Hepatocyte (in vitro differentiated cells): ENCODE results near the gene DOHH. TPM values are rescaled to one million over a fixed set of nuclear protein-coding genes. Genes with fewer than 3 reads are reported as not detected.
A peak's percentile ranks its signal among the peaks of the same experiment; 100 is the strongest.

Experiments
- DNase-seq: peaks from one replicate; pipeline ENCODE4 v3.0.0-alpha.2; 2016; ENCODE audit warnings: low spot score
- H2AFZ ChIP-seq: fragments of 200-600 bp; sonication (generic); 2 replicates; pipeline ENCODE4 v1.6.0; 2016; ENCODE audit warnings: antibody characterized with exemption, mild to moderate bottlenecking
- H3K27ac ChIP-seq: fragments of 200-600 bp; sonication (generic); 2 replicates; pipeline ENCODE4 v1.5.1; 2016; ENCODE audit warnings: mild to moderate bottlenecking
- H3K27me3 ChIP-seq: fragments of 200-600 bp; sonication (generic); 2 replicates; pipeline ENCODE4 v1.6.1; 2016
- H3K36me3 ChIP-seq: fragments of 200-600 bp; sonication (generic); replicated peaks from 2 replicates; pipeline ENCODE4 v1.5.1; 2016; ENCODE audit warnings: low read depth; ENCODE audit not compliant: insufficient read depth
- H3K4me1 ChIP-seq: fragments of 200-600 bp; sonication (generic); 2 replicates; pipeline ENCODE4 v1.5.1; 2016; ENCODE audit warnings: mild to moderate bottlenecking, moderate library complexity; ENCODE audit not compliant: insufficient read depth
- H3K4me2 ChIP-seq: fragments of 200-600 bp; sonication (generic); 2 replicates; pipeline ENCODE4 v1.6.0; 2016
- H3K4me3 ChIP-seq: fragments of 200-600 bp; sonication (generic); 2 replicates; pipeline ENCODE4 v1.5.1; 2016; ENCODE audit warnings: mild to moderate bottlenecking
- H3K79me2 ChIP-seq: fragments of 200-600 bp; sonication (generic); 2 replicates; pipeline ENCODE4 v1.6.0; 2017; ENCODE audit warnings: mild to moderate bottlenecking
- H3K9me2 ChIP-seq: fragments of 200-600 bp; sonication (generic); replicated peaks from 2 replicates; pipeline ENCODE4 v1.6.0; 2017; ENCODE audit warnings: mild to moderate bottlenecking; ENCODE audit not compliant: insufficient read depth
- H3K9me3 ChIP-seq: fragments of 200-600 bp; sonication (generic); 2 replicates; pipeline ENCODE4 v1.5.1; 2016; ENCODE audit warnings: low read depth, mild to moderate bottlenecking
- H4K20me1 ChIP-seq: fragments of 200-600 bp; sonication (generic); 2 replicates; pipeline ENCODE4 v1.6.0; 2016; ENCODE audit warnings: mild to moderate bottlenecking; ENCODE audit not compliant: insufficient read depth, poor library complexity, severe bottlenecking
- EZH2 ChIP-seq: fragments of 200-600 bp; sonication (generic); IDR thresholded peaks from 2 replicates; pipeline ENCODE4 v1.6.1; 2016; ENCODE audit warnings: antibody characterized with exemption, mild to moderate bottlenecking, borderline replicate concordance
- EZH2phosphoT487 ChIP-seq: fragments of 200-600 bp; sonication (generic); IDR thresholded peaks from one replicate; pipeline ENCODE4 v1.6.1; 2018; ENCODE audit warnings: antibody characterized with exemption, mild to moderate bottlenecking, low read depth, moderate library complexity; ENCODE audit not compliant: unreplicated experiment, severe bottlenecking
- WGBS: methylation state at CpG from one replicate; pipeline ENCODE4 v1.1.6; 2016; ENCODE audit warnings: low lambda C conversion rate; ENCODE audit errors: missing lambda C conversion rate; 5-methylcytosine and 5-hydroxymethylcytosine counted together
- polyA plus RNA-seq: library from polyadenylated mRNA; unstranded; fragments of >200 nt; fragmentation: Nextera tagmentation; extraction: Ambion mirVana; gene quantifications from 2 replicates; pipeline ENCODE4 v1.2.1, GENCODE V29; 2016
- total RNA-seq: library from RNA; depleted of rRNA; stranded (reverse); fragments of >200 nt; gene quantifications from 2 replicates; pipeline ENCODE4 v1.2.3, GENCODE V29; 2014
- TF ChIP-seq, protein P1 (sequence below): fragments of 200-600 bp; sonication (generic); IDR thresholded peaks from 2 replicates; pipeline ENCODE4 v1.5.1; 2016; ENCODE audit warnings: antibody characterized with exemption, mild to moderate bottlenecking; ENCODE audit not compliant: poor library complexity

The DOHH gene, protein sequence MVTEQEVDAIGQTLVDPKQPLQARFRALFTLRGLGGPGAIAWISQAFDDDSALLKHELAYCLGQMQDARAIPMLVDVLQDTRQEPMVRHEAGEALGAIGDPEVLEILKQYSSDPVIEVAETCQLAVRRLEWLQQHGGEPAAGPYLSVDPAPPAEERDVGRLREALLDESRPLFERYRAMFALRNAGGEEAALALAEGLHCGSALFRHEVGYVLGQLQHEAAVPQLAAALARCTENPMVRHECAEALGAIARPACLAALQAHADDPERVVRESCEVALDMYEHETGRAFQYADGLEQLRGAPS
- total RNA-seq, result 10.9 and 14.9 TPM in 2 replicates
- polyA plus RNA-seq, result 17.6 and 28.2 TPM in 2 replicates

DNA sequence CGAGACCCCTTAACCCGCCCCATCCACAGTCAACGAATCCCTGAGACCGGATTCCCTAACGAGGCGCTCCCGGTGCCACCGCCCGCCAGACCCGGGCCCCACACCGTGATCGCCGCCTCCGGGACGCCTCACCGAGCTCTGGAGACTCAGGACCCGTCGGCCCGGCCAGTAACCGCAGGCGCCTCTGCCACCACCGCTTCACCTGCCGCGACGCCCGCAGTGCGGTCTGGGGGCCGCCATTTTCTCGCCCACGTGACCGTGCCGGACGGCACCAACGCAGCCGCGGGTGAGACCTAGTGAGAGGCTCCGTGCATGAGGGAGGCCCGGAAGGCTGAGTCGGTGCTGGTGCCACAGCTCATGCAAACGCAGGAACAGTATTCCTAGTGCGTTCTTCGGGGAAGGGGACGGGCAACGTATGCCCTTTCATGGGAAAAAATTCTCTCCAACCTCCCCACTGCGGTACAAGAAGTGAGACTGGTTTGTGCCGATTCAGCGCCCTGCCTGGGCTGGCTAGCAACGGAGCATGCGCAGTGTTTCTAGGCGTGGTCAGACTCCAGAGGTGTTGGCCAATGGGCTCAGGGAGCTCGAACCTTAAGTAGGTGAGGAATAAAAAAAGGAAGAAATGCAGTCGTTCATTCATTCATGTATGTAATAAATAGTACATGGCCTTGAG lies at the start of gene DOHH:
DOHH (minus strand) TSS at position 246 of the 673 bp plus-strand sequence. CDS start 3,860 bp downstream, outside the sequence.
- Histone ChIP-seq H3K4me2 (peak within 1 kb of the TSS; percentile 65), H3K27me3 (no peaks in the 10 kb centered on the region), H4K20me1 (no peaks in the 10 kb centered on the region), H3K27ac (peak within 1 kb of the TSS; percentile 91), H3K9me3 (no peaks in the 10 kb centered on the region), H3K79me2 (peaks cover 32% of the 10 kb centered on the region), H3K36me3 (no peaks in the 10 kb centered on the region), H3K4me1 (peaks cover 4% of the 10 kb centered on the region), H3K4me3 (peak within 1 kb of the TSS; percentile 32), H2AFZ (peak within 1 kb of the TSS; percentile 51), H3K9me2 (no peaks in the 10 kb centered on the region)
- under 1% methylated on average over 51 of the region's 52 CpGs for WGBS
- no peak for TF ChIP-seq EZH2
- no peak for TF ChIP-seq EZH2phosphoT487
- TF ChIP-seq, protein P1, sequence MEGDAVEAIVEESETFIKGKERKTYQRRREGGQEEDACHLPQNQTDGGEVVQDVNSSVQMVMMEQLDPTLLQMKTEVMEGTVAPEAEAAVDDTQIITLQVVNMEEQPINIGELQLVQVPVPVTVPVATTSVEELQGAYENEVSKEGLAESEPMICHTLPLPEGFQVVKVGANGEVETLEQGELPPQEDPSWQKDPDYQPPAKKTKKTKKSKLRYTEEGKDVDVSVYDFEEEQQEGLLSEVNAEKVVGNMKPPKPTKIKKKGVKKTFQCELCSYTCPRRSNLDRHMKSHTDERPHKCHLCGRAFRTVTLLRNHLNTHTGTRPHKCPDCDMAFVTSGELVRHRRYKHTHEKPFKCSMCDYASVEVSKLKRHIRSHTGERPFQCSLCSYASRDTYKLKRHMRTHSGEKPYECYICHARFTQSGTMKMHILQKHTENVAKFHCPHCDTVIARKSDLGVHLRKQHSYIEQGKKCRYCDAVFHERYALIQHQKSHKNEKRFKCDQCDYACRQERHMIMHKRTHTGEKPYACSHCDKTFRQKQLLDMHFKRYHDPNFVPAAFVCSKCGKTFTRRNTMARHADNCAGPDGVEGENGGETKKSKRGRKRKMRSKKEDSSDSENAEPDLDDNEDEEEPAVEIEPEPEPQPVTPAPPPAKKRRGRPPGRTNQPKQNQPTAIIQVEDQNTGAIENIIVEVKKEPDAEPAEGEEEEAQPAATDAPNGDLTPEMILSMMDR, result no peak
- peak; percentile 96 for DNase-seq

DNA sequence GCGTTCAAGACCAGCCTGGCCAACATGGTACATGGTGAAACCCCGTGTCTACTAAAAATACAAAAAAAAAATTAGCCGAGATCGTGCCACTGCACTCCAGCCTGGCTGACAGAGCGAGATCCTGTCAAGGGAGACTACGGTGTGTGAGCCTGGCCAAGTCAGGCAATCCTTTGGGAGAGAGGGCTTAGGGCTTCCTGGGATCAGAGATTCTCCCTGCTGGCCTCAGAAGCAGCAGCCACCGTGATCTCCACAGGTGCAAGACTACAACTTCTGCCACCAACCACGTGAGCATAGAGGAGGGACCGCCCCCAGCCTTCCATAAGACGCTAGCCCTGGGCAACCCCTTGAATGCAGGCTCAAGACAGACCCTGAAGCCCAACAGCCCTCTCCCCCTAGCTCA lies 49.3 kb upstream of the DOHH start:
- no peak for DNase-seq
- Histone ChIP-seq H3K4me2 (no peak overlapping the region), H2AFZ (no peak overlapping the region), H3K36me3 (no peaks in the 10 kb centered on the region), H3K79me2 (no peaks in the 10 kb centered on the region), H3K4me3 (no peak overlapping the region), H3K4me1 (no peaks in the 10 kb centered on the region), H4K20me1 (no peaks in the 10 kb centered on the region), H3K9me2 (no peaks in the 10 kb centered on the region), H3K27ac (no peak overlapping the region), H3K9me3 (no peaks in the 10 kb centered on the region), H3K27me3 (no peaks in the 10 kb centered on the region)
- TF ChIP-seq, protein P1, result no peak
- TF ChIP-seq EZH2 (no peak), EZH2phosphoT487 (no peak)
- WGBS, result 94% methylated on average over 10 of the region's 10 CpGs

DNA sequence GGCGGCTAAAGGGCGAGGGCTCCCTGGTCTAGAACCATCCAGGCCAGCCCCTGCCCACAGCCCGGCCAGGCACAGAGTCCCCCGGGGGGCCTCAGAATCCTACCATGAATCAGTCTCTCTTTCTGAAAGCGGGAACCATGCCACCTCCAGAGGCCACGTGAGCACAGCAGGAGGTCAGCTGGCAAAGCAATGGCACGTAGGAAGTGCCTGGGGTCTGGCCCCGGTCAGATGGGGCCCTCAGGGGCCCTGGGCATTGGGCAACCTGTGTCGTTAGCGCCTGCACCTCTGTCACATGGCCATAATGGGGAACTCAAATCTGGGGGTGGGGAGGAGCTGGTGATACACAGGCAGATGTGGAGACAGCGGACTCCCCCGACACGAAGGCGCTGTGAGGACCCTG lies 48.1 kb upstream of the DOHH start:
- H3K4me2 ChIP-seq, result no peak overlapping the region
- no peaks in the 10 kb centered on the region for H3K27me3 ChIP-seq
- H3K27ac ChIP-seq, result no peak overlapping the region
- no peaks in the 10 kb centered on the region for H3K79me2 ChIP-seq
- no peak for DNase-seq
- no peak overlapping the region for H2AFZ ChIP-seq
- TF ChIP-seq, protein P1, result no peak
- TF ChIP-seq EZH2phosphoT487 (no peak), EZH2 (no peak)
- H4K20me1 ChIP-seq, result no peaks in the 10 kb centered on the region
- no peaks in the 10 kb centered on the region for H3K36me3 ChIP-seq
- 93% methylated on average over 14 of the region's 14 CpGs for WGBS
- no peaks in the 10 kb centered on the region for H3K9me2 ChIP-seq
- no peak overlapping the region for H3K4me3 ChIP-seq
- H3K9me3 ChIP-seq, result no peaks in the 10 kb centered on the region
- no peaks in the 10 kb centered on the region for H3K4me1 ChIP-seq
